GM23338 (cell line): Measurements from ENCODE around the gene FOXD4L3. TPM values are rescaled to one million over a fixed set of nuclear protein-coding genes. Genes with fewer than 3 reads are reported as not detected.
A peak's percentile ranks its signal among the peaks of the same experiment; 100 is the strongest.
"Not testable (repeated sequence)": the region's sequence is repeated elsewhere in the genome, so short reads cannot be mapped to it uniquely, and the experiment has no call there.

ENCODE experiments used
- ATAC-seq: fragments of 200-7000 bp; cut with Tn5 transposase; 3 replicates; pipeline ENCODE4 v1.9.1; 2020
- DNase-seq: peaks from one replicate; pipeline ENCODE4 v3.0.0-alpha.2; 2015; ENCODE audit warnings: low spot score
- H2AFZ ChIP-seq: fragments of 200-600 bp; sonication (generic); 2 replicates; pipeline ENCODE4 v1.8.0; 2016; ENCODE audit warnings: antibody characterized with exemption, mild to moderate bottlenecking, moderate library complexity
- H3F3A ChIP-seq: fragments of 200-600 bp; sonication (generic); replicated peaks from 2 replicates; pipeline ENCODE4 v1.8.0; 2017; ENCODE audit warnings: antibody characterized with exemption, mixed run types, low read depth
- H3K27ac ChIP-seq: fragments of 200-600 bp; sonication (generic); 2 replicates; pipeline ENCODE4 v1.6.1; 2016; ENCODE audit warnings: low read depth
- H3K27me3 ChIP-seq: fragments of 200-600 bp; sonication (generic); 2 replicates; pipeline ENCODE4 v1.8.0; 2016; ENCODE audit warnings: mild to moderate bottlenecking, mixed run types, moderate library complexity; ENCODE audit not compliant: insufficient read depth
- H3K36me3 ChIP-seq: fragments of 200-600 bp; sonication (generic); 2 replicates; pipeline ENCODE4 v1.8.0; 2016; ENCODE audit warnings: mild to moderate bottlenecking; ENCODE audit not compliant: insufficient read depth
- H3K4me1 ChIP-seq: fragments of 200-600 bp; sonication (generic); 2 replicates; pipeline ENCODE4 v1.8.0; 2016; ENCODE audit warnings: mild to moderate bottlenecking, moderate library complexity; ENCODE audit not compliant: insufficient read depth
- H3K4me2 ChIP-seq: fragments of 200-600 bp; sonication (generic); 2 replicates; pipeline ENCODE4 v1.7.1; 2017; ENCODE audit warnings: mixed run types
- H3K4me3 ChIP-seq: fragments of 200-600 bp; sonication (generic); 2 replicates; pipeline ENCODE4 v1.6.1; 2016; ENCODE audit warnings: mixed run types
- H3K79me2 ChIP-seq: fragments of 200-600 bp; sonication (generic); replicated peaks from 2 replicates; pipeline ENCODE4 v1.8.0; 2017; ENCODE audit warnings: mild to moderate bottlenecking; ENCODE audit not compliant: insufficient read depth
- H3K9me2 ChIP-seq: fragments of 200-600 bp; sonication (generic); 2 replicates; pipeline ENCODE4 v1.8.0; 2017; ENCODE audit not compliant: insufficient read depth
- H4K20me1 ChIP-seq: fragments of 200-600 bp; sonication (generic); replicated peaks from 2 replicates; pipeline ENCODE4 v1.8.0; 2017; ENCODE audit warnings: mild to moderate bottlenecking; ENCODE audit not compliant: insufficient read depth
- H3K27ac Mint-ChIP-seq: 2 replicates; pipeline ENCODE4 v1.8.0; 2020; ENCODE audit warnings: inconsistent platforms, mild to moderate bottlenecking, moderate library complexity, mixed read lengths
- H3K27me3 Mint-ChIP-seq: 3 replicates; pipeline ENCODE4 v1.8.0; 2022; ENCODE audit warnings: low read depth, mild to moderate bottlenecking, moderate library complexity, mixed read lengths, inconsistent platforms; ENCODE audit not compliant: insufficient read depth, poor library complexity
- H3K36me3 Mint-ChIP-seq: 3 replicates; pipeline ENCODE4 v1.8.0; 2021; ENCODE audit warnings: low read depth, mild to moderate bottlenecking, inconsistent platforms, moderate library complexity, mixed read lengths
- H3K4me1 Mint-ChIP-seq: 3 replicates; pipeline ENCODE4 v1.8.0; 2020; ENCODE audit warnings: mild to moderate bottlenecking, inconsistent platforms, mixed read lengths
- H3K4me3 Mint-ChIP-seq: 3 replicates; pipeline ENCODE4 v1.8.0; 2021; ENCODE audit warnings: moderate library complexity, mild to moderate bottlenecking, inconsistent platforms, mixed read lengths
- H3K9me3 Mint-ChIP-seq: 3 replicates; pipeline ENCODE4 v1.8.0; 2020; ENCODE audit warnings: moderate library complexity, mild to moderate bottlenecking, inconsistent platforms, mixed read lengths
- polyA plus RNA-seq: library from polyadenylated mRNA; unstranded; fragments of >200 nt; fragmentation: Nextera tagmentation; extraction: Ambion mirVana; gene quantifications from 2 replicates; pipeline ENCODE4 v1.2.1, GENCODE V29; 2016
- total RNA-seq: library from RNA; depleted of rRNA; stranded (reverse); fragments of >200 nt; shearing (Covaris generic); gene quantifications from 2 replicates; pipeline ENCODE4 v1.2.3, GENCODE V29; 2014

The FOXD4L3 gene
- total and polyA plus RNA-seq, 2 experiments from 2014 or later: not detected

GRCh38 chr9:68318209-68318608, 15.5 kb downstream of the FOXD4L3 start:
- not testable (repeated sequence) for H3K27me3 Mint-ChIP-seq, DNase-seq

GRCh38 chr9:68323749-68324148, 21.1 kb downstream of the FOXD4L3 start:
- not testable (repeated sequence) for H3K36me3 ChIP-seq, H3K27ac ChIP-seq, H3K9me2 ChIP-seq

More at GRCh38 chr9:68318209-68318608, 15.5 kb downstream of the FOXD4L3 start:
- not testable (repeated sequence) for H3K4me2 ChIP-seq, H3K4me3 ChIP-seq, ATAC-seq, H3K4me1 ChIP-seq, H3K36me3 ChIP-seq, H4K20me1 ChIP-seq, H3K36me3 Mint-ChIP-seq, H3K9me2 ChIP-seq, H3K9me3 Mint-ChIP-seq, H3K27ac ChIP-seq, H3K27ac Mint-ChIP-seq, H2AFZ ChIP-seq, H3K79me2 ChIP-seq, H3F3A ChIP-seq, H3K4me3 Mint-ChIP-seq, H3K4me1 Mint-ChIP-seq, H3K27me3 ChIP-seq

GRCh38 chr9:68324518-68324917, 21.9 kb downstream of the FOXD4L3 start:
- not testable (repeated sequence) for H3K4me2 ChIP-seq, H3K27me3 Mint-ChIP-seq, H3K4me1 Mint-ChIP-seq, H3K36me3 ChIP-seq, H3K4me3 Mint-ChIP-seq, H3K36me3 Mint-ChIP-seq, DNase-seq, H3K27ac ChIP-seq, H2AFZ ChIP-seq, H4K20me1 ChIP-seq, H3K9me3 Mint-ChIP-seq, H3K9me2 ChIP-seq, H3K79me2 ChIP-seq, ATAC-seq, H3F3A ChIP-seq, H3K4me1 ChIP-seq, H3K4me3 ChIP-seq, H3K27ac Mint-ChIP-seq
- H3K27me3 ChIP-seq: peaks cover 14% of the 10 kb centered on the region

More at GRCh38 chr9:68323749-68324148, 21.1 kb downstream of the FOXD4L3 start:
- H3K4me3 Mint-ChIP-seq, H2AFZ ChIP-seq, H3K27ac Mint-ChIP-seq, H3K9me3 Mint-ChIP-seq, H3K4me1 Mint-ChIP-seq, H3K4me2 ChIP-seq, H3K36me3 Mint-ChIP-seq, H3K4me3 ChIP-seq, H3K27me3 Mint-ChIP-seq, H4K20me1 ChIP-seq, H3F3A ChIP-seq, DNase-seq, H3K4me1 ChIP-seq, ATAC-seq, H3K79me2 ChIP-seq: not testable (repeated sequence)
- peaks cover 15% of the 10 kb centered on the region for H3K27me3 ChIP-seq

- H3K27me3 Mint-ChIP-seq, H3K9me2 ChIP-seq, H3K4me2 ChIP-seq, H3K4me1 ChIP-seq, H2AFZ ChIP-seq, H3K4me1 Mint-ChIP-seq, DNase-seq, H3K9me3 Mint-ChIP-seq, H3K36me3 ChIP-seq, H3F3A ChIP-seq, H3K27me3 ChIP-seq, H4K20me1 ChIP-seq, H3K27ac ChIP-seq, H3K4me3 Mint-ChIP-seq, H3K4me3 ChIP-seq, H3K27ac Mint-ChIP-seq, H3K79me2 ChIP-seq, H3K36me3 Mint-ChIP-seq: not testable (repeated sequence)
- peak; percentile 80 for ATAC-seq
Observed at GRCh38 chr9:68329106-68329505, 26.4 kb downstream of the FOXD4L3 start.

- not testable (repeated sequence) for H3K27ac Mint-ChIP-seq, H3K9me3 Mint-ChIP-seq, H3K9me2 ChIP-seq, H3K4me1 ChIP-seq, H3K27me3 Mint-ChIP-seq, H3K4me3 Mint-ChIP-seq, H3K4me2 ChIP-seq, H3K79me2 ChIP-seq, H3F3A ChIP-seq, DNase-seq, H3K4me3 ChIP-seq, H2AFZ ChIP-seq, ATAC-seq, H3K36me3 Mint-ChIP-seq, H3K36me3 ChIP-seq, H4K20me1 ChIP-seq, H3K27me3 ChIP-seq, H3K27ac ChIP-seq, H3K4me1 Mint-ChIP-seq
Observed at GRCh38 chr9:68330531-68331173, 28.0 kb downstream of the FOXD4L3 start.

GRCh38 chr9:68332122-68332521, 29.5 kb downstream of the FOXD4L3 start:
- ATAC-seq, H3K27me3 ChIP-seq, H3K9me3 Mint-ChIP-seq, H3K27ac Mint-ChIP-seq, H3K4me3 ChIP-seq, H3K27ac ChIP-seq, H3K4me3 Mint-ChIP-seq, H3K36me3 ChIP-seq, H3K9me2 ChIP-seq, H4K20me1 ChIP-seq, H3F3A ChIP-seq, H2AFZ ChIP-seq, H3K79me2 ChIP-seq, H3K4me1 ChIP-seq, H3K4me2 ChIP-seq, H3K27me3 Mint-ChIP-seq, H3K4me1 Mint-ChIP-seq, DNase-seq, H3K36me3 Mint-ChIP-seq: not testable (repeated sequence)

- not testable (repeated sequence) for H3K9me2 ChIP-seq, H3K79me2 ChIP-seq, H3K27me3 Mint-ChIP-seq, H3K36me3 Mint-ChIP-seq, H3K27ac ChIP-seq, H3K4me3 ChIP-seq, H3K9me3 Mint-ChIP-seq, H3K4me3 Mint-ChIP-seq, H3K4me1 Mint-ChIP-seq, H3K27ac Mint-ChIP-seq, H2AFZ ChIP-seq, H3F3A ChIP-seq, H3K4me1 ChIP-seq, DNase-seq, H3K36me3 ChIP-seq, H3K27me3 ChIP-seq, H4K20me1 ChIP-seq, H3K4me2 ChIP-seq, ATAC-seq
Observed at GRCh38 chr9:68335935-68336334, 33.3 kb downstream of the FOXD4L3 start.
